IPS-20b (cell line): Measurements from ENCODE around the gene ZBTB46.

Experiments used
- H3K27ac ChIP-seq: one replicate; pipeline ENCODE4 v1.5.1; 2013; ENCODE audit warnings: low read length
- H3K27me3 ChIP-seq: 2 replicates; pipeline ENCODE4 v1.6.1; 2013; ENCODE audit warnings: mild to moderate bottlenecking, low read length, inconsistent platforms; ENCODE audit not compliant: insufficient read depth
- H3K36me3 ChIP-seq: 2 replicates; pipeline ENCODE4 v1.6.1; 2013; ENCODE audit warnings: low read depth, mild to moderate bottlenecking, inconsistent platforms, low read length, moderate library complexity; ENCODE audit not compliant: insufficient read depth
- H3K4me1 ChIP-seq: 2 replicates; pipeline ENCODE4 v1.6.1; 2013; ENCODE audit warnings: mild to moderate bottlenecking, control low read depth, inconsistent platforms, low read length, moderate library complexity; ENCODE audit not compliant: insufficient read depth
- H3K4me3 ChIP-seq: 2 replicates; pipeline ENCODE4 v1.5.1; 2013; ENCODE audit warnings: mild to moderate bottlenecking, low read length, inconsistent platforms
- H3K9ac ChIP-seq: 2 replicates; pipeline ENCODE4 v1.6.1; 2013; ENCODE audit warnings: low read depth, mild to moderate bottlenecking, inconsistent platforms, low read length, moderate library complexity
- H3K9me3 ChIP-seq: 2 replicates; pipeline ENCODE4 v1.6.1; 2013; ENCODE audit warnings: mild to moderate bottlenecking, low read depth, low read length, inconsistent platforms; ENCODE audit not compliant: insufficient read depth

ZBTB46 gene

DNA sequence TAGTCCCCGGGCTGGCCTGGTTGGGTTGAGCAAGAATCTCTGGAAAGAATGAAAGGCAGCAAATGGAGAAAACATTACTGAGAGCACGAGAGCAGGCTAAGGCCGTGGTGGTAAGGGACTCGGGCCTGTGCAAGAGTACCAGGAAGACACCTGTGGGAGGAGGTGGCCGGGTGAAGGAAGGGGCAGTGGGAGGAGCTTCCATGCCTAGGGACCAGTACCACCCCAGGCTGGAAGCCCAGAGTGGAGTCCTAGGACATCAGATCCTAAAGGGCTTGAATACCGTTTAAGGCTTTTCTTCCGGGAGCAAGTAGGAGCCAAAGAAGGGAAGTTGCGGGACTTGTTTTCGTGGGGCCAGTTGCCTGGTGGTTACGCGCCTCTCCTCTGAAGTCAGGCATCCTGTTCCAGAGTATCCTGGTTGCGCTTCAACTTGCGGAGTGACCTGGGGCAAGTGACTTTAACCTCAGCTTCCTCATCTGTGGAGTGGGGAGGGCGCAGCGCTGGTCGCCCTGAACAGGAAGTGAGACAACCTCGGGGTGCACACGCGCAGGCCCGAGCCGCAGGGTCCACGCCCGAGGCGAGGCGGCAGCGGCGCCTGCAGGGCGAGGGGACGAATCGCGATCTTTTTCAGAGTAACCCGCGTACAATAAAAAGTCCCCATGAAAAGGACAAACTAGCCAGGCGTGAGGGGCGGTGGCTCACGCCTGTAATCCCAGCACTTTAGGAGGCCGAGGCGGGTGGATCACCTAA is 32.9 kb upstream of the ZBTB46 start:
- peak overlapping the region; percentile 88 for H3K4me3 ChIP-seq
- H3K9ac ChIP-seq: peak overlapping the region; percentile 95
- no peaks in the 10 kb centered on the region for H3K9me3 ChIP-seq
- peak overlapping the region; percentile 82 for H3K27ac ChIP-seq
- peaks cover 24% of the 10 kb centered on the region for H3K36me3 ChIP-seq
- peaks cover 13% of the 10 kb centered on the region for H3K4me1 ChIP-seq
- H3K27me3 ChIP-seq: no peaks in the 10 kb centered on the region

DNA sequence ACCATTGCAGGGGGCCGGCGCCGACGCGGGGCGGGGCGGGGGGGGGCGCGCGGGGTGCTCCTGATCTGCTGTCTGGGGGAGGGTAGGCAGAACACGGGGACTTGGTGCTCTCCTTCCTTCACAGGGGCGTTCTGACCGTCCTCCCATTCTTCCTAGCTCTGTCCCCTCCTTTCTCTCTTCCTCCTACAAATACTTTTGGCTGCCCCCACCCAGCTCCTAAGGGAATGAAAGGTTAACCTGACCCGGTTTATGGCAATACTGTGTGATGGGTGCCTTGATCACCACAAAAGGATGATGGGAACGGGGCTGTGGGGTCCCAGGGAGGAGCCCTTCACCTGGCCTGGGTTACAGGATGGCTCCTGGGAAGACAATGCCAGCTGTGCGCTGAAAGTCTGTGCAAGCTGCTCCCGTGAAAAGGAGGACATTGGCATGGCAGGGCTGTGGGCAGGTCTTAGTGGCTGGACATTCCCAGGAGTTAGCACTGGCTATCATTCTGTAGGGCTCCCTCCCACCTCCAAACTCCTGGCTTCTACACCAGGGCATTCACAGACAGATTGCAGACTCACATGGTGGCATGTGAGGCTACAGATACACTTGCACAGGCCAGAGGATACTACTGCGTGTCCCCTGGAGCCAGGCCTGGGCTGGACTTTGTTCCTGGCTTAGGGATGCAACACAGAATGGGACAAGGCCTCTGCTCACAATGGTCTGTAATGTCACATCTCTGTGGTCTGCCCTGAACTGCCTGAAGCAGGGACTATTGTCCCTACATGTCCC is 32.1 kb upstream of the ZBTB46 start:
- Histone ChIP-seq H3K9ac (peak overlapping the region; percentile 95; the same call in 1 of the 2 replicates), H3K4me3 (peak overlapping the region; percentile 88), H3K27ac (peak overlapping the region; percentile 50), H3K27me3 (no peaks in the 10 kb centered on the region), H3K36me3 (peaks cover 16% of the 10 kb centered on the region; the same call in 1 of the 2 replicates), H3K4me1 (peaks cover 21% of the 10 kb centered on the region), H3K9me3 (no peaks in the 10 kb centered on the region)

DNA sequence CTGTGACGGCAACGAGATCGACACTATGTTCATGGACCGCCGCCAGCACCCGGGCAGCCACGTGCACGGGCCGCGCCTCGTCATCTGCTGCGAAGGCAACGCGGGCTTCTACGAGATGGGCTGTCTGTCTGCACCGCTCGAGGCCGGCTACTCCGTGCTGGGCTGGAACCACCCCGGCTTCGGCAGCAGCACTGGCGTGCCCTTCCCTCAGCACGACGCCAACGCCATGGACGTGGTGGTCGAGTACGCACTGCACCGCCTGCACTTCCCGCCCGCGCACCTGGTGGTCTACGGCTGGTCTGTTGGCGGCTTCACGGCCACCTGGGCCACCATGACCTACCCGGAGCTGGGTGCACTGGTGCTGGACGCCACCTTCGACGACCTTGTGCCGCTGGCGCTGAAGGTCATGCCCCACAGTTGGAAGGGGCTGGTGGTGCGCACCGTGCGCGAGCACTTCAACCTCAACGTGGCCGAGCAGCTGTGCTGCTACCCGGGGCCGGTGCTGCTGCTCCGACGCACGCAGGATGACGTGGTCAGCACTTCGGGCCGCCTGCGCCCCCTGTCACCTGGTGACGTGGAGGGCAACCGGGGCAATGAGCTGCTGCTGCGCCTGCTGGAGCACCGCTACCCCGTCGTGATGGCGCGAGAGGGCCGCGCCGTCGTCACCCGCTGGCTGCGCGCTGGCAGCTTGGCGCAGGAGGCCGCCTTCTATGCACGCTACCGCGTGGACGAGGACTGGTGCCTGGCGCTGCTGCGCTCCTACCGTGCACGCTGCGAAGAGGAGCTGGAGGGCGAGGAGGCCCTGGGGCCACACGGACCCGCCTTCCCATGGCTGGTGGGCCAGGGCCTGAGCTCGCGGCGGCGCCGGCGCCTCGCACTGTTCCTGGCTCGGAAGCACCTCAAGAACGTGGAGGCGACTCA is 31.2 kb upstream of the ZBTB46 start:
- Histone ChIP-seq H3K27ac (no peak overlapping the region), H3K4me3 (no peak overlapping the region), H3K9me3 (no peaks in the 10 kb centered on the region), H3K9ac (no peak overlapping the region), H3K27me3 (no peaks in the 10 kb centered on the region), H3K4me1 (peaks cover 29% of the 10 kb centered on the region), H3K36me3 (0 out of 2 replicates have a peak, but pooled peaks cover 14% of the 10 kb centered on the region)

DNA sequence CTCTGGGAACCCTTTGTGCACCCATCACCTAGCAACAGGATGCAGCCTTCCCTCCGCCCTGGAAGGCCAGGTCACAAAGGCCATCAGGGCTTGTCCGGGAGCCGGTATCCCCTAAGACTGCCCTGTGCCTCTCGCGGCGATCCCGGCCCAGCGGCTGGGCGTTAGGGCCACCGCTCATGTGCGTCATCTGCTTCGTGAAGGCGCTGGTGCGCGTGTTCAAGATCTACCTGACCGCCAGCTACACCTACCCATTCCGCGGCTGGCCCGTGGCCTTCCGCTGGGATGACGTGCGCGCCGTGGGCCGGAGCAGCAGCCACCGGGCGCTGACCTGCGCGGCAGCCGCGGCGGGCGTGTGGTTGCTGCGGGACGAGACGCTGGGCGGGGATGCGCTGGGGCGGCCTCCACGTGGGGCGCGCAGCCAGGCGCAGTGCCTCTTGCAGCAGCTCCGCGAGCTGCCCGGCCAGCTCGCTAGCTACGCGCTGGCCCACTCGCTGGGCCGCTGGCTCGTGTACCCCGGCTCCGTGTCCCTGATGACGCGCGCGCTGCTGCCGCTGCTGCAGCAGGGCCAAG is 30.4 kb upstream of the ZBTB46 start, which contains the start of gene ABHD16B:
Gene ABHD16B (plus strand): TSS at position 134 of the 570 bp plus-strand sequence. CDS start 43 bp downstream, at position 177.
- H3K36me3 ChIP-seq: 0 out of 2 replicates have a peak, but pooled peaks cover 14% of the 10 kb centered on the region
- H3K27me3 ChIP-seq: no peaks in the 10 kb centered on the region
- H3K27ac ChIP-seq: no peak within 1 kb of the TSS
- no peak within 1 kb of the TSS for H3K4me3 ChIP-seq
- peaks cover 29% of the 10 kb centered on the region for H3K4me1 ChIP-seq
- no peak within 1 kb of the TSS; the same call in 1 of the 2 replicates for H3K9ac ChIP-seq
- no peaks in the 10 kb centered on the region for H3K9me3 ChIP-seq

DNA sequence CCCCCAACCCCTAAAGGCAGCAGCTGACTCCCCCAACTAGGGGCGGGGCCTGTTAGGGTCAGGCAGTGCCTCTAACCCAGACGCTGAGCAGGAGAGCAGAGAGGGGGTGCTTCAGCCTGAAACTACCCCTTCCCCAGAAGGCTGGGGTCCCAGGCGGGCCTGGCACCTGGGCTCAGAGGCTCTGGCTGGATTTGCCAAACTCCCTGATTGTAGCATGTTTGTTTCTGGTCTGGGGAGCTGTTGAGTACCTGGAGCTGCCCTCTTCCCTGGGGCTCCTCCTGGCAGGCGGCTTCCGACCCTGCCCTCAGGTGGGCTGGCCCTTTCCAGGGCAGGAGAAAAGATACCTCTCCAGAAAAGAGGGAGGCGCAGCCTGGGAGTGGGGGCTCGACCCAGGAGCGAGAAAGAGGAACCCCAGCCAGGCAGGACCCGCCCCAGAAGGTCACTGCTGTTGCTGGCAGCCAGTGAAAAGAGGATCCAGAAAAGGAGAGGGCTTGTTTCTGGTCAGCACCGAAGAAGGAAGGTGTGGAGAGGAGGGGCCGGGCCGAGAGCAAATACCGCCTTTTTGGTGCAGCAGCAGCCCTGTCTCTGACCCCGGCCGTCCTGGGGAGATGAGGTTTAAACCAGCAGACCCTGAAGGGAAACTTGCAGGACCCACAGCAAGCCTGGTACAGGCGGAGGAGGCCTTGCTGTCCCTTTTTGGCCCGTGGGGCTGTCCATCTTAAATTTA is 29.4 kb upstream of the ZBTB46 start:
- Histone ChIP-seq H3K27ac (no peak overlapping the region), H3K9ac (no peak overlapping the region; the same call in 1 of the 2 replicates)

DNA sequence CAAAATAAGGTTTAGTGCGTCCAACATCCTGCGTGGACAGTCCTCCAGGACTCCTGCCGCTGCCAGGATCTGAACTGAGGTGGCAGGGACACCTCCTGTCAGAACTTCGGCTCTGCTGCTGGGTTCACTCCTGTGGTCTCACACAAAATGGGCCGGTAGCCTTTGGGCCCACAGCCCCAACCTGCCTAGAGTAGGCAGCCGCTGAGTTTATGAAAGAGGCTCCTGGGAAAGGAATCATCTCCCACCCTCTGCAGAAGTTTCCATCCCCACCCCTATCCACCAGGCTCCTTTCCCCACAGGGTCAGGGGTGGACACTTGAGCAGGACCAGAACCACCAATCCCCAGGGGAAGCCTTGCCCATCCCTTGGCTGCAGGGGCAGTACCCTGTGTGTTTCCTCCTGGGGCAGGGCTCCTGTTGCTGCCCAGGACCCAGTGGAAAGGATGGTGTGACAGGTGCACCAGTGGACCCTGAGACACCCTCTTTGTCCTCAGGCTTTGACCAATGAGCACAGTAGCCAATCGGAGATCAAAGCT is 28.2 kb upstream of the ZBTB46 start:
- Histone ChIP-seq H3K9ac (peak overlapping the region; percentile 62; the same call in 1 of the 2 replicates), H3K27me3 (no peaks in the 10 kb centered on the region; the same call in 1 of the 2 replicates), H3K36me3 (0 out of 2 replicates have a peak, but pooled peaks cover 14% of the 10 kb centered on the region), H3K27ac (no peak overlapping the region), H3K4me3 (peak overlapping the region; percentile 13; the same call in 1 of the 2 replicates), H3K9me3 (no peaks in the 10 kb centered on the region), H3K4me1 (peaks cover 35% of the 10 kb centered on the region)

More for the DNA sequence above, 29.4 kb upstream of the ZBTB46 start:
- H3K4me3 ChIP-seq: no peak overlapping the region
- no peaks in the 10 kb centered on the region; the same call in 1 of the 2 replicates for H3K27me3 ChIP-seq
- 0 out of 2 replicates have a peak, but pooled peaks cover 14% of the 10 kb centered on the region for H3K36me3 ChIP-seq
- no peaks in the 10 kb centered on the region for H3K9me3 ChIP-seq
- peaks cover 31% of the 10 kb centered on the region for H3K4me1 ChIP-seq

DNA sequence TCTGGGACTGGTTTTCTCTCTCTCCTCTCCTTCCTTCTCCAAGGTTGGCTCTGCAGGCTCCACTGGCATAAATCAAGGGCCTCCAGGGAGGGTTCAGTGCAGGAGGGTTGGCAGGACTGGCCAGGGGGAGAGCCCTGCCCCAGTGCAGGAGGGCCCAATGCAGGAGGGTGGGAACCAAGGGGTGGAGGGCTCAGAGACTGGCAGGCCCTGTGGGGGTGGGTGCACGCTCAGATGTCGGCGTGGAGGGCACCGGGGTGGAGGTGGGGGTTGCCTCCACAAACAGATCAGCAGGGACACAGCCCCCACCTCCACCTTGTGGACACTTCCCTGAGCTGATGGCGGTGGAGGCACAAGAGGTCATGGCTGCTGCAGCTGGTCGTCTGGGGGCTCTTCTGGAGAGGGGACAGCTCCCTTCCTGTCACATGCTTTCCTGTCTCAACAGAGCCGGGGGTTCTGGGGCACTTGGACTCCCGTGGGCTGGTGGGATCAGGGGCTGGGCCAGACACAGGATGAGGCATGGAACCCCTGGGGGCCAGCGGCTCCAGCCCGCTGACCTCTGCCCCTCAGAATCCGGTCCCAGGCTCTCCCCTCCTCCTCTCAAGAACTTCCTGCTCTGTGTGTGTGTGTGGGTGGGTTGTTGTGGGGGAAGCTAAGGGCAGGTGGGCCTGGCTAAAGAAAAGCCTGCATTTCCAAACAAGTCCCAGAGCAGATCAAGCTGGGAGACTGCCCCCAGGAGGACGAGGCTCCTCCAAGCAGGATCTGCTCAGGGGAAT is 27.5 kb upstream of the ZBTB46 start:
- peak overlapping the region; percentile 62; the same call in 1 of the 2 replicates for H3K9ac ChIP-seq

DNA sequence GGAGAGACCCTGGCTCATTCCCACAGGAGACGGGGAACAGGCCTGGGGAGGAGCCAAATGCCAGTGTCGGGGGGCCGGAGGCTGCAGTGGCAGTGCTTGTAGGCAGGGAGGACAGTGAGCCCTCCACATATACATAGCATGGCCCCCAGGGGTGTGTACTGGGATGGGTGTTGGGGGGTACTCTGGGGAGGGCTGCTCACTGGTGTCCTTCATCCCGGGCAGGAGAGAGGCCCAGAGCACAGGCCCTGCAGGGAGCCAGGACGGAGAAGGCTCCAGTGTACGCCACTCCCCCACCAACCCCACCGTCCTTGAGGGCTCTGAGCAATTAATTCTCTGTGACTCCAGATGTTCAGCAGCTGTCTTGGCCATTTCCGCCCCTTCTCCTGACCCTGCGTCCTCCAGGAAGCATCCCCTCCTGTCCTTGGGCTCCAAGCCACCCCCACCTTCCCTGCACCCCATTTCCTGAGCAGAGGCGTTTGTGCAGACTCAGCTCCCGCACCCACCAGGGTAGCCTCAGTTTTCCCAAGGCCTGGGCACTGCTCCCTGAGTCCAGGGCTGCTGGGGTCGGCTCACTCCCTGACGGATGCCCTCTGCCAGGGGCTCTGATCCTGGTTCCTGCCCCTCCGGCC is 26.8 kb upstream of the ZBTB46 start:
- Histone ChIP-seq H3K27ac (peak overlapping the region; percentile 58), H3K27me3 (no peaks in the 10 kb centered on the region; the same call in 1 of the 2 replicates), H3K4me1 (peaks cover 33% of the 10 kb centered on the region), H3K4me3 (peak overlapping the region; percentile 44; the same call in 1 of the 2 replicates), H3K9me3 (no peaks in the 10 kb centered on the region), H3K9ac (peak overlapping the region; percentile 62; the same call in 1 of the 2 replicates), H3K36me3 (0 out of 2 replicates have a peak, but pooled peaks cover 8% of the 10 kb centered on the region)

More for the DNA sequence above, 27.5 kb upstream of the ZBTB46 start:
- H3K4me1 ChIP-seq: peaks cover 34% of the 10 kb centered on the region
- 0 out of 2 replicates have a peak, but pooled peaks cover 13% of the 10 kb centered on the region for H3K36me3 ChIP-seq
- no peaks in the 10 kb centered on the region; the same call in 1 of the 2 replicates for H3K27me3 ChIP-seq
- H3K4me3 ChIP-seq: peak overlapping the region; percentile 44; the same call in 1 of the 2 replicates
- H3K9me3 ChIP-seq: no peaks in the 10 kb centered on the region
- peak overlapping the region; percentile 58 for H3K27ac ChIP-seq

DNA sequence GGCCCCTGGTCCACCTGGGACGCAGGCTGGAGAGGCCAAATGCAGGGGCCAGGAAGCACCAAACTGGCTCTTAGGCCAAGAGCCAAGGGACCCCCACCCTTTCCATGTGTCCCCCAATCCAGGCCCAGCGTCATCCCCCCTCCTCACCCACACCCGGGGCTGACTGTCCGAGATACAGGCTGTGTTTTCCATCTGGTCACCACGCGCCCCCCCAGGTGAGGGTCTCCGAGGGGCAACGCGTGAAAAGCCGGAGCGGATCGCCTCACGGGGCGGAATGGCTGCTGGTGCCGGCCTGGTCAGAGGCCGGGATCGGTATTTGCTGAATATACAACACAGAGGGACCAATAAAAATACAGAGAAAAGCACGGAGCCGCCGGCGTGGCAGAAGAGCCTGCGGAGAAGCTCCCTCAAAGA is 25.0 kb upstream of the ZBTB46 start:
- no peaks in the 10 kb centered on the region for H3K36me3 ChIP-seq
- peaks cover 33% of the 10 kb centered on the region for H3K4me1 ChIP-seq
- peak overlapping the region; percentile 50; the same call in 1 of the 2 replicates for H3K4me3 ChIP-seq
- H3K27me3 ChIP-seq: no peaks in the 10 kb centered on the region; the same call in 1 of the 2 replicates
- peak overlapping the region; percentile 34; the same call in 1 of the 2 replicates for H3K9ac ChIP-seq
- no peaks in the 10 kb centered on the region for H3K9me3 ChIP-seq
- no peak overlapping the region for H3K27ac ChIP-seq
